Measurements from ENCODE around the gene FAM107A.

Gene FAM107A

DNA sequence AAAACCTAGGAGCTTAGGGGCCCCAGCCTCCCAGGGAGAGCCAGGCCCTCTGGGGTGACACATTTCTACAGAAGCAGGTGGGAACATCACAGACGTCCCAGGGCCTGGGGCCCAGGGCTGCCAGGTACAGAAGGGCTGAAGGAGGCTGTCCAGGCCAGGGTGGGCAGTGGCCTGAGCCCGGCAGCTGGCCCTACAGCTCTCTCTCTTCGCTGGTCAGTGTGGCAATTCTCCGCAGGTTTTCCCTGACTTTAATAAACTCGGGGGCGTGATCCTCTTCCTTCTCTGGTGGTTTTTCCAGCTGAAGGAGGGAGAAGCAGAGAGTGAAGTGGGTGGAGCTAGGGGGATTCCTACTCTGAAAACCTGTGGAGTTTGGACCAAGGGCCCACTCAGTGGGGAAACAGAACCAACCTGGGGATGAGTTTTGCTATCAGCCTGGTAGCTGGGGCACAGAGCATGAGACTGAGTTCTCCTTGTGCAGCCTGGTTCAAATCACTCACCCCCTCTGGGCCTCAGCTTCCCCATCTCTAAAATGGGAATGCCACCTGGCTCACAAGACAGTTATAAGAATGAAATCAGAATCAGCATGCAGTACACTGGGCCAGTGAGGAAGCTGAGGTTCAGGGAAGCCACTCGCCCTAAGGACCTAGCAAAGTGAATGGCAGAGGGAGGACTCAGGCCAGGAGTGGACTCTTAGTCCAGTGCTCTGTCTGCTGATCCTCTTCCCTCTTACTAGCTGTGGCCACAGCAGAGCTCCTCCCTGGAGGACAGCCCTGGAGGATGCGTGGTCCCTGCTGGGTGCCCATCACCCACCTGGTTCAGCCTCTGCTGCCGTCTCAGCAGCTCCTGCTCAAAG, 10.6 kb downstream of the FAM107A start:
- peaks cover 7% of the 10 kb centered on the region for H3K27me3 Mint-ChIP-seq
- H3K4me1 Mint-ChIP-seq: peaks cover 5% of the 10 kb centered on the region
- no peak for DNase-seq
- no peaks in the 10 kb centered on the region for H3K9me3 Mint-ChIP-seq
- no peak overlapping the region for H3K4me3 Mint-ChIP-seq
- ATAC-seq: no peak
- H3K36me3 Mint-ChIP-seq (ENCODE audit: low read depth): no peaks in the 10 kb centered on the region
- H3K27ac Mint-ChIP-seq: no peak overlapping the region

DNA sequence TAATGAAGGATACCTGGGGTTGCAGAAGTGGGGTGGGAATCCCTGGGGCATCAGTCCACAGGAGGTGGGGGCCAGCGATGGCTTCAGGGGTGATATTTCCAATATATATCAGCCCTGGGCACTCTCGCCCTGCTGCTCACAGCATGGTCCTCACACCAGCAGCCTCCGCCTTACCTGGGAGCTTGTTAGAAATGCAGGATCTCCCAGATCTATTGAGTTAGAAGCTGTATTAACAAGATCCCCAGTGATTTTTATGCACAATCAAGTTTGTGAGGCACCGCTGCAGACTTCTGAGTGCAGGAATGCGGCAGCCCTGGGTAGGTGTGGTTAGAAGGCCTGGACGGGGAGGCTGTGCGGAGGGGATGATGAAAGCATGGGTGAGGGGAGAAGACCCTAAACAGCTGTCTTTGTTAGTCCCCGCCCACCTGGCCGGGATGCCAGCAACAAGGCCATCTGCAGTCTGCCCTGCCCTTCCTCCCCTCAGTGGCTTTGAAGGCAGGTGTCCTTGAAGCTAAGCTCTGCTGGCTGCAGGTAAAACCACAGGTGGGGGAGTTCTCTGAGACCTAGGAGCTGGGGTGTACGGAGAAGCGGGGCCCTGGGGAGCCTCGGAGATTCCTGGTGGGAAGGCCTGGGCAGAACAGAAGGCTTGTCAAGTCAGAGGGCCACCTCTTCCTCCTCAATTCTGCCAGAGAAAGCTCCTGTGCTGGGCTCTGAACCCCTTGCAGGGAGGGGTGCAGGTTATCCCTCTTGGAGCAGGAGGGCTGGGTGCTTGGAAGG, 11.4 kb downstream of the FAM107A start:
- no peak for ATAC-seq
- Mint-ChIP-seq H3K27me3 (peaks cover 9% of the 10 kb centered on the region), H3K4me1 (peaks cover 5% of the 10 kb centered on the region), H3K27ac (no peak overlapping the region), H3K4me3 (no peak overlapping the region), H3K9me3 (no peaks in the 10 kb centered on the region), H3K36me3 (ENCODE audit: low read depth) (no peaks in the 10 kb centered on the region)
- DNase-seq: no peak

DNA sequence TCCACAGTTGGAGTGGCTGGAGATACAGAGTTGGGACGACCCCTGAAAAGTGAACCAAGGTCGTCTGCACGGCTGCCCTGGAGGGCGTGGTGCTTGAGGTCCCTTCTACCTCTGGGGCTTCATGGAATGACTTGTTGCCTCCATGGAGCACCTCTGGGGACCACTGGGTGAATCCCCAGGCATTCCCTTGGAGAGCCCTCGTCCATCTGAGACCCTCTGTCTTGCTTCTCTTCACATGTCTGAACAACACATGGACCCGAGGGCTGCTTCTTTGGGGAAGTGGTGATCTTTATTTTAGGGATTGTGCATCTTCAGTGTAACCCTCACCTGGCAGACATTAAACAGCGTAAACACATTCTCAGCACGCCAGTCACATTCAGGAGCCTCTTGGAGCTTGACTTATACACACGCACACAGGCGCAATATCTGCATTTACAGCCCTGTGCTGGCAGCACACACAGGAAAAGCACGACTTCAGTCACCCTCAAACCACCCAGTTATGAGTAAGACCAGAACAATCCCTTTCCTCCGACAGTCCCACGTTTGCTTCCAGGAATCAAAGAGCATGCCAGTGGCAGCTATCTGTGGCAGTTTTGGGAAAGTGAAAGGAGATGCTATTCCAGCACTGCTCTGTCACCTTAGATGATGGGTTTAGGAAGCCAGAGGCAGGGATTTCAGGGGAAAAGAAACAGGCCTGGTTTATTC, 12.6 kb downstream of the FAM107A start:
- no peak overlapping the region for H3K27ac Mint-ChIP-seq
- no peak overlapping the region for H3K4me3 Mint-ChIP-seq
- no peaks in the 10 kb centered on the region for H3K9me3 Mint-ChIP-seq
- H3K27me3 Mint-ChIP-seq: peaks cover 11% of the 10 kb centered on the region
- peaks cover 5% of the 10 kb centered on the region for H3K4me1 Mint-ChIP-seq
- DNase-seq: no peak
- no peak for ATAC-seq
- H3K36me3 Mint-ChIP-seq (ENCODE audit: low read depth): no peaks in the 10 kb centered on the region

- H3K27ac Mint-ChIP-seq: no peak overlapping the region
These were observed 13.1 kb downstream of the FAM107A start for GRCh38 chr3:58564054-58564453.

DNA sequence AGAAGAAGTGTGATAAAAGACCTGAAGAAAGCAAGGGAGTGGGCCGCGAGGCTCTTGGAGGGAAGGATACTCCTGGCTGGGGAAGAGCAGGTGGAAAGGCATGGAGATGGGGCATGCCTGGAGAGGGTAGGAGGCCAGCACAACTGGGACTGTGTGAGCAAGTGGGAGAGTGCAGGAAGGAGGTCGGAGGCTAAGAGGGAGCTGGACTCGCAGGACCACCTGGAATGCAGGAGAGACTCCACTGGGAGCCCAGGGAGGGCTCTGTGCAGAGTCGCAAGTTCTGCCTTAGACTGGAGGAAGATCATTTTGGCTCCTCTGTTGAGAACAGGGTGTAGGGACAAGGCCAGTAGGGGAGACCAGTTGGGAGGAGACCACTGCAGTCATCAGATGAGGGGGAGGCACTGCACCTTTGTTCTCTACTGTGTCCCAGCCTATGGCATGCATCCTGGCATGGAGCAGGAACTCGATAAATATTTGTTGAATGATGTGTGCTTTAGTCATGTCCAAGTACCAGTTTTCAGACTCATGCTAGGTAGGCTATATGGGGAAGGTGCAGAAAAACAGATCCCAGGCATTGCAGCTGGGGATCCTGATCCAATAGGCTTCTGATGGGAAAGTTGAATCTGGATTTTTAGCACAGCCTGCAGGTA, 13.7 kb downstream of the FAM107A start:
- no peak overlapping the region for H3K27ac Mint-ChIP-seq
- H3K9me3 Mint-ChIP-seq: no peaks in the 10 kb centered on the region
- ATAC-seq (no peak), DNase-seq (no peak)
- peaks cover 7% of the 10 kb centered on the region for H3K27me3 Mint-ChIP-seq
- H3K4me1 Mint-ChIP-seq: no peaks in the 10 kb centered on the region
- no peaks in the 10 kb centered on the region for H3K36me3 Mint-ChIP-seq (ENCODE audit: low read depth)
- no peak overlapping the region for H3K4me3 Mint-ChIP-seq

More at GRCh38 chr3:58564054-58564453, 13.1 kb downstream of the FAM107A start:
- DNase-seq (no peak), ATAC-seq (no peak)
- Mint-ChIP-seq H3K4me1 (peaks cover 5% of the 10 kb centered on the region), H3K36me3 (ENCODE audit: low read depth) (no peaks in the 10 kb centered on the region), H3K27me3 (peaks cover 11% of the 10 kb centered on the region), H3K4me3 (no peak overlapping the region), H3K9me3 (no peaks in the 10 kb centered on the region)

- no peak for DNase-seq
- Mint-ChIP-seq H3K36me3 (ENCODE audit: low read depth) (no peaks in the 10 kb centered on the region), H3K27me3 (peaks cover 7% of the 10 kb centered on the region), H3K27ac (no peak overlapping the region), H3K9me3 (no peaks in the 10 kb centered on the region), H3K4me3 (no peak overlapping the region), H3K4me1 (no peaks in the 10 kb centered on the region)
- no peak for ATAC-seq
These were observed 14.7 kb downstream of the FAM107A start for GRCh38 chr3:58562498-58562897.

DNA sequence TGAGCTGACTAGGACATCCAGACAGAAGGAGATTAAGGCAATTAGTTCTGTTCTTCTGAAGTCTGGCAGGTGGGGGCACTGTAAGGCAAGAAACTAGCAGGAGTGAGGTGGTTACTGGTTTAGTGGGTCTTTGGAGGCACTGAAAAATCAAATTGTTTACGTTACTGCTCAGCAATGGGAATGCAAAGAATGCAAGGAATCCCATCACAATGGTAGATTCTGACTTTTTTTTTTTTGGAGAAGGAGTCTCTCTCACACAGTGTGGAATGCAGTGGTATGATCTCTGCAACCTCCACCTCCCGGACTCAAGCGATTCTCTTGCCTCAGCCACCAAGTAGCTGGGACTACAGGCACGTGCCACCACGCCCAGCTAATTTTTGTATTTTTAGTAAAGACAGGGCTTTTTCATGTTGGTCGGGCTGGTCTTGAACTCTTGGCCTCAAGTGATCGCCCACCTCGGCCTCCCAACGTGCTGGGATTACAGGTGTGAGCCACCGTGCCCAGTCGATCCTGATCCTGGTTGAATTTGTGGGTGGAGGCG, 16.4 kb downstream of the FAM107A start:
- Mint-ChIP-seq H3K27me3 (peaks cover 7% of the 10 kb centered on the region), H3K9me3 (no peaks in the 10 kb centered on the region), H3K27ac (no peak overlapping the region), H3K4me3 (no peak overlapping the region), H3K36me3 (ENCODE audit: low read depth) (no peaks in the 10 kb centered on the region), H3K4me1 (no peaks in the 10 kb centered on the region)
- ATAC-seq (no peak), DNase-seq (no peak)

DNA sequence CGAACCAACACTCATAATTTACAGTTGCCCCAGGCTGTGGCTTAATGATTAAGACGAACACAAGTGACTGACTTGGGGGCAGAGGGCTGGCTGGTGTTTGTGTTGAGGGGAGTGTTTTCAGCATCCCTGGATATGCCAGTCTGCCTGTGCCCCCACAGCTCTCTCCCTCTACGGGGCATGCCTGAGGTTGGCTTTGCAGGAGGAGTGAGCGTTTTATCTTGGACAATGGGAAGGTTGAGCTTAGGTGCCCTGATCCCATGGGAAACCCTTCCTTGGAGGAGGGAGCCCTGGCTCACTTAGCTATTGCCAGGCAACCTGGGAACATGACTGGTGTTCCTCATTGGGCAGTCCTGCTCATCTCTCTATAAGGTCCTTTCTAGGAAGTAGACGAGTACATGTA, 17.6 kb downstream of the FAM107A start:
- no peaks in the 10 kb centered on the region for H3K4me1 Mint-ChIP-seq
- DNase-seq (no peak), ATAC-seq (no peak)
- H3K27me3 Mint-ChIP-seq: peaks cover 7% of the 10 kb centered on the region
- H3K27ac Mint-ChIP-seq: no peak overlapping the region
- H3K9me3 Mint-ChIP-seq: no peaks in the 10 kb centered on the region
- H3K4me3 Mint-ChIP-seq: no peak overlapping the region
- H3K36me3 Mint-ChIP-seq (ENCODE audit: low read depth): no peaks in the 10 kb centered on the region

DNA sequence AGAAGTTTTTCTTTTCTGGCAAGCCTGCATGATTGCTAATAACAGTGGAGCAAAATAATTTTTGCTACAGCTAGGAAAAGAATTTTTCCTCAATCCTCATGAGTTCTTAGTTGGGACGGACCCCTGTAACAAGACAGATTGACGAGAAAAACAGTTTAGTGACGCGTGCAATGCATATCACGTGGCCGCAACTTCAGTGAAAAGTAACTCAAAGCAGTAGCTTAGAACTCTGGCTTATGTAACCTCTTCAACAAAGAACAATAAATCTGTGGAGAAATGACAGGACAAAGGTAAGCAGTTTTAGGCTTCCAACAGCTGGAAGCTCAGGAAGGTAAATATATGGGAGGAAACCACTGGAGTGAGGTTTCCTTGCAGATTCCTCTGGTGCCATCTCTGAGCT, 19.7 kb downstream of the FAM107A start:
- ATAC-seq (no peak), DNase-seq (no peak)
- no peaks in the 10 kb centered on the region for H3K4me1 Mint-ChIP-seq
- H3K27me3 Mint-ChIP-seq: peaks cover 9% of the 10 kb centered on the region
- H3K4me3 Mint-ChIP-seq: no peak overlapping the region
- no peak overlapping the region for H3K27ac Mint-ChIP-seq
- no peaks in the 10 kb centered on the region for H3K36me3 Mint-ChIP-seq (ENCODE audit: low read depth)
- peaks cover 5% of the 10 kb centered on the region for H3K9me3 Mint-ChIP-seq

GRCh38 chr3:58556761-58557221, 20.4 kb downstream of the FAM107A start:
- Mint-ChIP-seq H3K4me1 (no peaks in the 10 kb centered on the region), H3K36me3 (ENCODE audit: low read depth) (no peaks in the 10 kb centered on the region), H3K27me3 (peaks cover 9% of the 10 kb centered on the region), H3K27ac (no peak overlapping the region), H3K9me3 (peaks cover 5% of the 10 kb centered on the region), H3K4me3 (no peak overlapping the region)
- no peak for ATAC-seq
- DNase-seq: no peak

DNA sequence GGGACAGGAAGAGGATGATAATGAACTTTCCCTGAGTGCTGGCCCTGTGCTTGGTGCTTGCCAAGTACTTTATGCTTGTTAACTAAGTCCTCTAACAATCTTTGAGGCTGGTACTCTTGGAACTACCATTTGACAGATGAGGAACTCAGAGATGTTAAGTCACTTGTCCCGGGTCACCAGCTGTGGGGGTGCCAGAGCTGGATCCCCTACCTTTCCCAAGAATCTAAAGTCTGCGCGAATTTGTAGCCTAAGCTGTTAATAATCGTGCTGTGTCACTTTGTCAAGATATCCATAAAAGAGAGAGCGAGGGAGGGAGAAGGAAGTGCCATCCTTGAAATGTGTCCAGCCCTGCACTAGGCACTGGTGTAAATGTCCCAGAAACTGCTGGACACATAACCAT, 21.2 kb downstream of the FAM107A start:
- Mint-ChIP-seq H3K4me3 (no peak overlapping the region), H3K36me3 (ENCODE audit: low read depth) (peaks cover 3% of the 10 kb centered on the region), H3K4me1 (no peaks in the 10 kb centered on the region), H3K27ac (no peak overlapping the region), H3K27me3 (peaks cover 9% of the 10 kb centered on the region), H3K9me3 (peaks cover 9% of the 10 kb centered on the region)
- ATAC-seq (no peak), DNase-seq (no peak)

- ATAC-seq (no peak), DNase-seq (no peak)
- Mint-ChIP-seq H3K4me1 (no peaks in the 10 kb centered on the region), H3K9me3 (peaks cover 9% of the 10 kb centered on the region), H3K27ac (no peak overlapping the region), H3K4me3 (no peak overlapping the region), H3K36me3 (ENCODE audit: low read depth) (peaks cover 3% of the 10 kb centered on the region), H3K27me3 (peaks cover 5% of the 10 kb centered on the region)
These were observed 22.0 kb downstream of the FAM107A start for GRCh38 chr3:58555203-58555602.

GRCh38 chr3:58553003-58553402, 24.2 kb downstream of the FAM107A start:
- Mint-ChIP-seq H3K36me3 (ENCODE audit: low read depth) (peaks cover 3% of the 10 kb centered on the region), H3K27me3 (peaks cover 5% of the 10 kb centered on the region), H3K4me1 (no peaks in the 10 kb centered on the region), H3K27ac (no peak overlapping the region), H3K4me3 (no peak overlapping the region), H3K9me3 (peaks cover 9% of the 10 kb centered on the region)
- DNase-seq: no peak
- ATAC-seq: no peak

DNA sequence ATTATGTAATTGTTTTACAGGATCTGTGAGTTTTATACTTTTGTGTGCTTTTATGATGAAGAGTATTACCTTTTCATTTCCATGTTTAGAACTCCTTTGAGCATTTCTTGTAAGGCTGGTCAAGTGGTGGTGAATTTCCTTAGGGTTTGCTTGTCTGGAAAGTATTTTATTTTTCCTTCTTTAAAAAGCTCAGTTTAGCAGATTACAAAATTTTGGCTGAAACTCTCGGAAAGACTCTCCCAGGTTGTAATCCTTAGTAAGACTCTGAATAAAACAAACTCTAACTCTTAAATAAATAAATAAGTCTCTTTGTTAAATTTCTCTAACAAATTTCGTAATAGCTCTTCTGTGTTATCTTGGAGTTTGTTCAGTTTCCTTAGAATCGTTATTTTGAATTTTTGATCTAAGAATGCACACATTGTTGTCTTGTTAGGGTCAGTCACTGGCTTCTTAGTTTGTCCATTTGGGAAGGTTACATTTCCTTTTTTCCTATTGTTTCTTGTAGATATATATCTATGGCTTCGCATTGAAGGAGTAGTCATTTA, 25.5 kb downstream of the FAM107A start:
- H3K9me3 Mint-ChIP-seq: peaks cover 9% of the 10 kb centered on the region
- peaks cover 3% of the 10 kb centered on the region for H3K36me3 Mint-ChIP-seq (ENCODE audit: low read depth)
- DNase-seq: no peak
- H3K4me1 Mint-ChIP-seq: no peaks in the 10 kb centered on the region
- no peak for ATAC-seq
- H3K27me3 Mint-ChIP-seq: peaks cover 8% of the 10 kb centered on the region
- H3K4me3 Mint-ChIP-seq: no peak overlapping the region
- H3K27ac Mint-ChIP-seq: no peak overlapping the region

Measured in activated naive CD8-positive, alpha-beta T cell treated with anti-CD3 and anti-CD28 coated beads, Interleukin-2, amount 50 U/mL, for 24 hours (primary cell).